ENCODE results near the gene PNKD.

DNA sequence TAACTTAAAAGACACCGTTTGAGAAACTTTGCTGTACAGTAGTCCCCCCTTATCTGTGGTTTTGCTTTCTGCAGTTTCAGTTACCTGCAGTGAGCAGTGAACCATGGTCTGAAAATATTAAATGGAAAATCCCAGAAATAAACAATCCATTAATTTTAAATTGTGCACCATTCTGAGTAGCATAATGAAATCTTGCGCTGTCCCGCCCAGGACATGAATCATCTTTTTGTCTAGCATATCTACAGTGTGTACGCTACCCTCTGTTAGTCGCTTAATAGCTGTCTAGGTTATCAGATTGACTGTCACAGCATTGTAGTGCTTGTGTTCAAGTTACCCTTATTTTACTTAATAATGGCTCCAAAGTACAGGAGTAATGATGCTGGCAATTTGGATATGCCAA lies 47.3 kb upstream of the PNKD start:
- TF ChIP-seq, protein P1, sequence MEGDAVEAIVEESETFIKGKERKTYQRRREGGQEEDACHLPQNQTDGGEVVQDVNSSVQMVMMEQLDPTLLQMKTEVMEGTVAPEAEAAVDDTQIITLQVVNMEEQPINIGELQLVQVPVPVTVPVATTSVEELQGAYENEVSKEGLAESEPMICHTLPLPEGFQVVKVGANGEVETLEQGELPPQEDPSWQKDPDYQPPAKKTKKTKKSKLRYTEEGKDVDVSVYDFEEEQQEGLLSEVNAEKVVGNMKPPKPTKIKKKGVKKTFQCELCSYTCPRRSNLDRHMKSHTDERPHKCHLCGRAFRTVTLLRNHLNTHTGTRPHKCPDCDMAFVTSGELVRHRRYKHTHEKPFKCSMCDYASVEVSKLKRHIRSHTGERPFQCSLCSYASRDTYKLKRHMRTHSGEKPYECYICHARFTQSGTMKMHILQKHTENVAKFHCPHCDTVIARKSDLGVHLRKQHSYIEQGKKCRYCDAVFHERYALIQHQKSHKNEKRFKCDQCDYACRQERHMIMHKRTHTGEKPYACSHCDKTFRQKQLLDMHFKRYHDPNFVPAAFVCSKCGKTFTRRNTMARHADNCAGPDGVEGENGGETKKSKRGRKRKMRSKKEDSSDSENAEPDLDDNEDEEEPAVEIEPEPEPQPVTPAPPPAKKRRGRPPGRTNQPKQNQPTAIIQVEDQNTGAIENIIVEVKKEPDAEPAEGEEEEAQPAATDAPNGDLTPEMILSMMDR (IDR thresholded peaks at IDR 0.05 in 2 of 3, conservative IDR thresholded peaks at IDR 0.05 in 1 of 3; ENCODE audit: control insufficient read depth in 2 of 3, extremely low read depth in 1 of 3, insufficient read depth in 1 of 3, low read depth in 3 of 3, low read length in 3 of 3), result no peak
- TF ChIP-seq BRCA1 (IDR thresholded peaks at IDR 0.05; ENCODE audit: low read depth, low read length) (no peak), RB1 (IDR thresholded peaks at IDR 0.05; ENCODE audit: borderline replicate concordance) (no peak)
